Bladder microvascular endothelial cell (primary cell): ENCODE data around the gene RFWD3. TPM values are rescaled to one million over a fixed set of nuclear protein-coding genes. Genes with fewer than 3 reads are reported as not detected.

Source experiments
- total RNA-seq: library from RNA; depleted of rRNA; stranded (reverse); fragments of >200 nt; gene quantifications from 2 replicates; pipeline ENCODE4 v1.2.3, GENCODE V29; 2014

The RFWD3 gene, protein sequence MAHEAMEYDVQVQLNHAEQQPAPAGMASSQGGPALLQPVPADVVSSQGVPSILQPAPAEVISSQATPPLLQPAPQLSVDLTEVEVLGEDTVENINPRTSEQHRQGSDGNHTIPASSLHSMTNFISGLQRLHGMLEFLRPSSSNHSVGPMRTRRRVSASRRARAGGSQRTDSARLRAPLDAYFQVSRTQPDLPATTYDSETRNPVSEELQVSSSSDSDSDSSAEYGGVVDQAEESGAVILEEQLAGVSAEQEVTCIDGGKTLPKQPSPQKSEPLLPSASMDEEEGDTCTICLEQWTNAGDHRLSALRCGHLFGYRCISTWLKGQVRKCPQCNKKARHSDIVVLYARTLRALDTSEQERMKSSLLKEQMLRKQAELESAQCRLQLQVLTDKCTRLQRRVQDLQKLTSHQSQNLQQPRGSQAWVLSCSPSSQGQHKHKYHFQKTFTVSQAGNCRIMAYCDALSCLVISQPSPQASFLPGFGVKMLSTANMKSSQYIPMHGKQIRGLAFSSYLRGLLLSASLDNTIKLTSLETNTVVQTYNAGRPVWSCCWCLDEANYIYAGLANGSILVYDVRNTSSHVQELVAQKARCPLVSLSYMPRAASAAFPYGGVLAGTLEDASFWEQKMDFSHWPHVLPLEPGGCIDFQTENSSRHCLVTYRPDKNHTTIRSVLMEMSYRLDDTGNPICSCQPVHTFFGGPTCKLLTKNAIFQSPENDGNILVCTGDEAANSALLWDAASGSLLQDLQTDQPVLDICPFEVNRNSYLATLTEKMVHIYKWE
- 15.9 and 30.5 TPM in 2 replicates for total RNA-seq

DNA sequence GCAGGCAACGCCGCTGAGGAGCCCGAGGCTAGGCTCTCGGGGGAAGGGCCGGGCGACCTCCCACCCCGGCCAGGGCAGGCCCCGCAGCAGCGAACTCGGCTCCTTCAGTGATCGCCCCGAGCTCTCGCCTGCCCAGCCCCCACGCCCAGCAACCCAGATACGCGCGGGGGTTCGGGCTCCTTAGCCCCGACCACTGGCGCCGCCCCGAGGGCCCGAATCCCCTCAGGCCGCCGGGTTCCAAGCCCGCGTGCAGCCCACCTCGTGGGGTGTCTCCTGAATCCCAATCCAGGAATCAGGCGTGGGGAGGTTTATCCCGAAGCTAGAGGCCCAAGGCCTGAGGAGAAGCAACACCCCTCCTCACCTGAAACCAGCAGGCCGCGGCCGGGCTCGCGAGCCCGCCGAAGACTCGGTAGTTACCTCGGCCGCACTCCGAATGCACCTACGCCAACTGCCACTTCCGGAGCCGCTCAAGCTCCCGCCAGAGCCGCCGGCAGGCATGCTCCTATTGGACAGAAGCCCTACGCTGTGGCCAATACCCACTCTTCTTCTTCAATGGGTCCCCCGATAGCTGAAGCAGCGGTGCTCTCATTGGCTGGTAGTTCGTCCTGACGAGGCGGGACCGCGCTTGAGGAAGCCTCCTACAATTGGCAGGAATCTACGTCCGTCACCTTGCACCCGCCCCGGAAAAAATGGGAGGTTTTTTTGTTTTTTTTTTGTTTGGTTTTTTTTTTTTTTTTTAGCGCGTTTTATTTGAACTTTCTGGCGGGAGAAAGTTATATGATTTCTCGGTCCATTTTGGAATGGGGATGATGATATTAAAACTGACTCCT is at the start of gene RFWD3:
RFWD3 (minus strand) TSS at position 453 of the 830 bp plus-strand sequence. CDS start 5,428 bp downstream, outside the sequence.

DNA sequence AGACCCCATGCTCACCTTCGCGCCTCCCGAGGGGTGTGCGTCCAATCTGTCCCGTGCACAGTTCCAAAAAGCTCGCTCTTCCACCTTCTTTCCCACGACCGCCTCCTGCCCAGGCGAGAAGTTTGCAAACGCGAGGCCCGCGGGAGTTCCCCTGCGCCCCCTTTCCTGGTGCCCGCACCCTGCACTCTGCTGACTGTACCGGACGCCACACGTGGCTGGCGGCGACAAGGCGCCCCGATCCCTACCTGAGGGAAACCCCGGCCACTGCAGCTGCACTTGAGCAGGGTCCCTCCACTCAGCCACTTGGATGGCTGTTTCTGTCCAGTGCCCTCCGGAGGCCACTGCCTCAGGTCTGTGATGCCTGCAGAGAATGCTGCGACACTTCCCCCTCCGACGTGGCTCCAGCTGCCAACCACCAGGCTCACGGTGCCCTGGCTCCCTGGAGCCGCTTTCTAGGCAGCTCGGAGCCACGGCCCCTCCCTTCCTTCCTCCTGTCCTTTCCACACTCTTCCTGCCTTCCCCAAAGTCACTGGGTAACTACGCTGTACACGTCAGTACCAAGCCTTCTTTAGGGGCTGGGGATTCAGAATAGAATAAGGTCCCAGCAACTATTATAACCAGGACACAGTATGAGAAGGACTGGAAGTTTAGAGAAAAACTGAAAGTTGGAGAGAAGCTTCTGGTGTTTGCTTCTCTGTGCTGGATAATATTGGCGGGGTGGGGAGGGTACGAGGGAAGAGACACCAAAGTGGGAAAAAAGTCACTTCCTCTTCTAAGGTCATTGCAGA is 34.0 kb upstream of the RFWD3 start, which contains the start of gene MLKL:
MLKL (minus strand) TSS at position 425 of the 788 bp plus-strand sequence. CDS start 5,105 bp downstream, outside the sequence.

DNA sequence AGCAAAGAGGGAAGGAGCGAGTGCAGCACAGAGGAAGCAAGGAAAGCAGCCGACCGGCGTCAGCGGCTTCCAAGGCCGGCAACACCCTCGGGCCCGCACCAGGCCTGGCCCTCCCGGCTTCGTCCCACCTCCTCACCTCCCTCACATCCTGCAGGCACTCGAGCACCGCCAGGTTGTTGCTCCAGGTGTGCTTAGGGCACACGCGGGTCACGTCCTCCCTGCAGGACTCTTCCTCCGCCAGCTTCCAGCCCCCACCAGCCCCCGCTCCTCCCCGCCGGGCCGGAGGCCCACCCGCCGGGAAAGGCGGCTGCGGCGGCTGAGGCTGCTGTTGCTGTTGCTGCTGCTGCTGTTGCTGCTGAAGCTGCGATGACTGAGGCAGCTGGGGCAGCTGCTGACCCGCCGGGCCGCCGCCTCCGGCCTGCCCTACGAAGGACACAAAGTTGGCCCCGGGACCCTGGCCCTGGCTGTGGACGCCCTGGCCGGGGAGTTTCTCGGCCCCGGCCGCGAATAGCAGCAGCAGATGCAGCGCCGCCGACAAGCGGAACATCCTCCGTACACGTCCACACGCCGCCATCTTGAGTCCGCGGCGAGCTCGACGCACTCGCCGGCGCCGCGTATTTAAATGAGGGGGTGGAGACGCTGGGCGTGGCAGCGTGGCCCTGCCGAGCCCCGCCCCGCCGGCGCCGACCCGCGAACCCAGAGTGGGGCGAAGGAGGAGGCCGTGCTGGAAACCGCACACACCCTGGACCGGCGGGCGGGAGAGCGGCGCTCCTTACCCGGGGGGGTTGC is 60.0 kb downstream of the RFWD3 start, which contains the start of gene GLG1:
GLG1 (minus strand) TSS at position 594 of the 789 bp plus-strand sequence; CDS start at position 574, 20 bp downstream.

Other genes starting within 250 kb of the RFWD3 start
- gene CLEC18B, start 245.4 kb downstream of the RFWD3 start, total RNA-seq, result 0.31 and 0.49 TPM in 2 replicates
- gene GLG1, start 59.8 kb downstream of the RFWD3 start, total RNA-seq, result 70.9 and 239 TPM in 2 replicates
- gene MLKL, start 34.0 kb upstream of the RFWD3 start, total RNA-seq, result 16.7 and 23.5 TPM in 2 replicates
- not detected in 2 replicates for gene FA2H, start 107.9 kb upstream of the RFWD3 start, total RNA-seq